Measurements from ENCODE around the gene PPP2R5A.

PPP2R5A gene

GRCh38 chr1:212295579-212295978 is 10.4 kb downstream of the PPP2R5A start:
- Histone ChIP-seq H3K9me2 (replicated peaks; ENCODE audit: insufficient read depth, low read length) (no peaks in the 10 kb centered on the region), H3K4me2 (ENCODE audit: low read depth, low read length, poor library complexity, severe bottlenecking) (no peak overlapping the region), H3K4me3 (ENCODE audit: insufficient read depth, low read length, poor library complexity, severe bottlenecking) (no peak overlapping the region), H3K79me2 (ENCODE audit: insufficient read depth, low read length) (peaks cover 86% of the 10 kb centered on the region), H3K9me3 (ENCODE audit: insufficient read depth, low read length) (no peaks in the 10 kb centered on the region), H3K36me3 (ENCODE audit: low read length) (no peaks in the 10 kb centered on the region), H3K27ac (ENCODE audit: low read depth, low read length) (no peak overlapping the region), H4K20me1 (ENCODE audit: low read depth, low read length) (peaks cover 53% of the 10 kb centered on the region), H3K27me3 (ENCODE audit: low read length) (no peaks in the 10 kb centered on the region), H3F3A (ENCODE audit: insufficient read depth) (peaks cover 7% of the 10 kb centered on the region; the same call in 1 of the 2 replicates), H2AFZ (ENCODE audit: low read depth, low read length, severe bottlenecking) (no peak overlapping the region), H3K9ac (ENCODE audit: low read length) (no peak overlapping the region)
- TF ChIP-seq CTCF (IDR thresholded peaks at IDR 0.05; ENCODE audit: insufficient read depth, low read length, poor library complexity, severe bottlenecking), result no peak
- TF ChIP-seq EZH2phosphoT487 (conservative IDR thresholded peaks at IDR 0.05; ENCODE audit: low read length), result no peak

- Histone ChIP-seq H3K27ac (ENCODE audit: low read depth, low read length) (no peak overlapping the region), H2AFZ (ENCODE audit: low read depth, low read length, severe bottlenecking) (no peak overlapping the region), H3K36me3 (ENCODE audit: low read length) (no peaks in the 10 kb centered on the region), H3K27me3 (ENCODE audit: low read length) (no peaks in the 10 kb centered on the region), H3K4me3 (ENCODE audit: insufficient read depth, low read length, poor library complexity, severe bottlenecking) (no peak overlapping the region), H3K4me2 (ENCODE audit: low read depth, low read length, poor library complexity, severe bottlenecking) (no peak overlapping the region), H3K9me3 (ENCODE audit: insufficient read depth, low read length) (no peaks in the 10 kb centered on the region), H3K9me2 (replicated peaks; ENCODE audit: insufficient read depth, low read length) (no peaks in the 10 kb centered on the region), H3K9ac (ENCODE audit: low read length) (no peak overlapping the region), H4K20me1 (ENCODE audit: low read depth, low read length) (peaks cover 49% of the 10 kb centered on the region), H3K79me2 (ENCODE audit: insufficient read depth, low read length) (peaks cover 86% of the 10 kb centered on the region), H3F3A (ENCODE audit: insufficient read depth) (peaks cover 4% of the 10 kb centered on the region; the same call in 1 of the 2 replicates)
- TF ChIP-seq CTCF (IDR thresholded peaks at IDR 0.05; ENCODE audit: insufficient read depth, low read length, poor library complexity, severe bottlenecking) (no peak), EZH2phosphoT487 (conservative IDR thresholded peaks at IDR 0.05; ENCODE audit: low read length) (no peak)
Observed at GRCh38 chr1:212297338-212297737, 12.1 kb downstream of the PPP2R5A start.

- Histone ChIP-seq H3K9me3 (ENCODE audit: insufficient read depth, low read length) (no peaks in the 10 kb centered on the region), H3K9me2 (replicated peaks; ENCODE audit: insufficient read depth, low read length) (no peaks in the 10 kb centered on the region), H4K20me1 (ENCODE audit: low read depth, low read length) (peaks cover 15% of the 10 kb centered on the region; the same call in 1 of the 2 replicates), H3K27me3 (ENCODE audit: low read length) (no peaks in the 10 kb centered on the region), H2AFZ (ENCODE audit: low read depth, low read length, severe bottlenecking) (no peak overlapping the region), H3K4me2 (ENCODE audit: low read depth, low read length, poor library complexity, severe bottlenecking) (no peak overlapping the region), H3F3A (ENCODE audit: insufficient read depth) (peaks cover 4% of the 10 kb centered on the region; the same call in 1 of the 2 replicates), H3K79me2 (ENCODE audit: insufficient read depth, low read length) (peaks cover 84% of the 10 kb centered on the region), H3K36me3 (ENCODE audit: low read length) (0 out of 2 replicates have a peak, but pooled peaks cover 4% of the 10 kb centered on the region), H3K4me3 (ENCODE audit: insufficient read depth, low read length, poor library complexity, severe bottlenecking) (no peak overlapping the region), H3K27ac (ENCODE audit: low read depth, low read length) (no peak overlapping the region), H3K9ac (ENCODE audit: low read length) (no peak overlapping the region)
- TF ChIP-seq EZH2phosphoT487 (conservative IDR thresholded peaks at IDR 0.05; ENCODE audit: low read length) (no peak), CTCF (IDR thresholded peaks at IDR 0.05; ENCODE audit: insufficient read depth, low read length, poor library complexity, severe bottlenecking) (no peak)
Observed at GRCh38 chr1:212301580-212301979, 16.4 kb downstream of the PPP2R5A start.

All from SU-DHL-6 (cell line).